Measurements from ENCODE around the gene YWHAQ. TPM values are rescaled to one million over a fixed set of nuclear protein-coding genes. Genes with fewer than 3 reads are reported as not detected.

Gene YWHAQ
- total RNA-seq, 2 donors from 2014 or later = 158 to 183 TPM

- peaks cover 60 to 84% of the 10 kb centered on the region in 2 donors for H3K4me1 ChIP-seq (ENCODE audit: control insufficient read depth in 1 of 2, low read depth in 2 of 2)
- ATAC-seq (ENCODE audit: insufficient number of reproducible peaks, low FRiP score, low read depth) (no peak), DNase-seq (ENCODE audit: low spot score) (no peak)
- H3K27ac ChIP-seq = no peak overlapping the region
- H3K4me3 ChIP-seq = no peak overlapping the region
- H3K9me3 ChIP-seq = no peaks in the 10 kb centered on the region
- no peaks in the 10 kb centered on the region for H3K27me3 ChIP-seq (replicated peaks; ENCODE audit: insufficient read depth)
- no peaks in the 10 kb centered on the region for H3K36me3 ChIP-seq
- no peak for TF ChIP-seq CTCF (IDR thresholded peaks at IDR 0.05)
These were observed 82.3 kb downstream of the YWHAQ start for GRCh38 chr2:9548506-9548905.

- Histone ChIP-seq H3K27ac (peak overlapping the region in 1 of 2 donors; percentile 8), H3K4me3 (no peak overlapping the region), H3K36me3 (no peaks in the 10 kb centered on the region), H3K27me3 (replicated peaks; ENCODE audit: insufficient read depth) (no peaks in the 10 kb centered on the region), H3K4me1 (ENCODE audit: control insufficient read depth in 1 of 2, low read depth in 2 of 2) (peaks cover 57 to 84% of the 10 kb centered on the region in 2 donors), H3K9me3 (no peaks in the 10 kb centered on the region)
- no peak for DNase-seq (ENCODE audit: low spot score)
- no peak for ATAC-seq (ENCODE audit: insufficient number of reproducible peaks, low FRiP score, low read depth)
- no peak for TF ChIP-seq CTCF (IDR thresholded peaks at IDR 0.05)
These were observed 83.4 kb downstream of the YWHAQ start for GRCh38 chr2:9547262-9547991.

GRCh38 chr2:9545502-9545901 lies 85.3 kb downstream of the YWHAQ start:
- no peak for DNase-seq (ENCODE audit: low spot score)
- no peak overlapping the region for H3K4me3 ChIP-seq
- H3K4me1 ChIP-seq (ENCODE audit: control insufficient read depth in 1 of 2, low read depth in 2 of 2) = peaks cover 38 to 64% of the 10 kb centered on the region in 2 donors
- no peak for TF ChIP-seq CTCF (IDR thresholded peaks at IDR 0.05)
- no peak overlapping the region for H3K27ac ChIP-seq
- ATAC-seq (ENCODE audit: insufficient number of reproducible peaks, low FRiP score, low read depth) = no peak
- H3K27me3 ChIP-seq (replicated peaks; ENCODE audit: insufficient read depth) = no peaks in the 10 kb centered on the region
- no peaks in the 10 kb centered on the region for H3K36me3 ChIP-seq
- no peaks in the 10 kb centered on the region for H3K9me3 ChIP-seq

GRCh38 chr2:9543557-9543956 lies 87.2 kb downstream of the YWHAQ start:
- no peaks in the 10 kb centered on the region for H3K9me3 ChIP-seq
- ATAC-seq (ENCODE audit: insufficient number of reproducible peaks, low FRiP score, low read depth) (no peak), DNase-seq (ENCODE audit: low spot score) (no peak)
- H3K4me1 ChIP-seq (ENCODE audit: control insufficient read depth in 1 of 2, low read depth in 2 of 2) = peaks cover 44 to 66% of the 10 kb centered on the region in 2 donors
- no peak overlapping the region for H3K4me3 ChIP-seq
- H3K36me3 ChIP-seq = no peaks in the 10 kb centered on the region
- H3K27me3 ChIP-seq (replicated peaks; ENCODE audit: insufficient read depth) = no peaks in the 10 kb centered on the region
- H3K27ac ChIP-seq = no peak overlapping the region
- no peak for TF ChIP-seq CTCF (IDR thresholded peaks at IDR 0.05)

DNA sequence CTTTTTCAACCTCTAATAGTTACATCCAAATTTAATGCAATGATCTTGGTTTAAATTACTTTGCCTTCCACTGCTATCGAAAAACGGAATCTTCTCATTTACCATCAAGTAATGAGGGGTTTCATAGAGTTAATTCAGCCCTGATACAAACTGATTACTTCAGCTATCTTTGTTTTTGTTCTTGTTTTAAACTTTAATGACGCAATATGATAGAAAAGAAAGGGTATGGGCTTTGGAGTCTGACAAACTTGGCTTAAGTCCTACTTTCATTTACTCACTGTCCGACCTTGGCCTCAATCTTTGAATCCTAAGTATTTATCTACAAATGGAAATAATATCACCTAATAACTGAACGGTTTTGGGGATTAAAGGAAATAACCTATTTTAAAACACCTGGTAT lies 91.3 kb downstream of the YWHAQ start:
- Histone ChIP-seq H3K27ac (peak overlapping the region in 1 of 2 donors; percentile 33), H3K36me3 (no peaks in the 10 kb centered on the region), H3K27me3 (replicated peaks; ENCODE audit: insufficient read depth) (no peaks in the 10 kb centered on the region), H3K9me3 (no peaks in the 10 kb centered on the region), H3K4me1 (ENCODE audit: control insufficient read depth in 1 of 2, low read depth in 2 of 2) (peaks cover 29 to 39% of the 10 kb centered on the region in 2 donors), H3K4me3 (peak overlapping the region; percentile 22)
- ATAC-seq (ENCODE audit: insufficient number of reproducible peaks, low FRiP score, low read depth) (no peak), DNase-seq (ENCODE audit: low spot score) (no peak)
- no peak for TF ChIP-seq CTCF (IDR thresholded peaks at IDR 0.05)
